Activated naive CD4-positive, alpha-beta T cell treated with Interleukin-2 at 50 U/mL for 16 hours (primary cell): Measurements from ENCODE around the gene AKR7A2.

Source experiments
- DNase-seq: peaks from one replicate; pipeline ENCODE4 v3.0.0-alpha.2; 2020

The AKR7A2 gene

GRCh38 chr1:19342894-19343616 lies 31.1 kb upstream of the AKR7A2 start:
- no peak for DNase-seq

GRCh38 chr1:19342062-19342750 lies 30.3 kb upstream of the AKR7A2 start:
- DNase-seq, result no peak

GRCh38 chr1:19341201-19342061 lies 29.5 kb upstream of the AKR7A2 start:
- DNase-seq, result peak; percentile 84

- DNase-seq, result no peak
These were observed 28.5 kb upstream of the AKR7A2 start for GRCh38 chr1:19340387-19340937.

GRCh38 chr1:19339214-19339861 lies 27.4 kb upstream of the AKR7A2 start:
- no peak for DNase-seq

- DNase-seq, result no peak
These were observed 26.4 kb upstream of the AKR7A2 start for GRCh38 chr1:19338323-19338762.

GRCh38 chr1:19337289-19337688 lies 25.3 kb upstream of the AKR7A2 start:
- no peak for DNase-seq

- DNase-seq, result peak; percentile 64
These were observed 24.6 kb upstream of the AKR7A2 start for GRCh38 chr1:19336543-19336942.

- DNase-seq, result no peak
These were observed 21.8 kb upstream of the AKR7A2 start for GRCh38 chr1:19333587-19334354.

- DNase-seq, result no peak
These were observed 20.9 kb upstream of the AKR7A2 start for GRCh38 chr1:19332832-19333231.

GRCh38 chr1:19331262-19331878 lies 19.4 kb upstream of the AKR7A2 start:
- no peak for DNase-seq

GRCh38 chr1:19330449-19331135 lies 18.6 kb upstream of the AKR7A2 start:
- no peak for DNase-seq

- DNase-seq, result no peak
These were observed 17.7 kb upstream of the AKR7A2 start for GRCh38 chr1:19329611-19330010.

- no peak for DNase-seq
These were observed 17.2 kb upstream of the AKR7A2 start for GRCh38 chr1:19329188-19329587.

- DNase-seq, result no peak
These were observed 16.5 kb upstream of the AKR7A2 start for GRCh38 chr1:19328486-19328885.

- no peak for DNase-seq
These were observed 15.8 kb upstream of the AKR7A2 start for GRCh38 chr1:19327736-19328135.

GRCh38 chr1:19327301-19327700 lies 15.4 kb upstream of the AKR7A2 start:
- no peak for DNase-seq

- DNase-seq, result no peak
These were observed 14.8 kb upstream of the AKR7A2 start for GRCh38 chr1:19326748-19327065.

GRCh38 chr1:19325958-19326747 lies 14.2 kb upstream of the AKR7A2 start:
- DNase-seq, result no peak

GRCh38 chr1:19325368-19325957 lies 13.5 kb upstream of the AKR7A2 start:
- DNase-seq, result no peak
